ENCODE data around the gene CREBBP.

Gene CREBBP

GRCh38 chr16:3810818-3811217 is 69.7 kb downstream of the CREBBP start:
- peaks cover 54% of the 10 kb centered on the region for H3K4me1 Mint-ChIP-seq (ENCODE audit: low read depth)
- no peaks in the 10 kb centered on the region for H3K27me3 Mint-ChIP-seq (ENCODE audit: low read depth)
- no peaks in the 10 kb centered on the region for H3K9me3 Mint-ChIP-seq
- no peak overlapping the region for H3K4me3 Mint-ChIP-seq
- H3K27ac Mint-ChIP-seq: no peak overlapping the region
- H3K36me3 Mint-ChIP-seq (ENCODE audit: low read depth): peaks cover 41% of the 10 kb centered on the region

GRCh38 chr16:3810198-3810664 is 70.3 kb downstream of the CREBBP start:
- no peaks in the 10 kb centered on the region for H3K9me3 Mint-ChIP-seq
- peaks cover 47% of the 10 kb centered on the region for H3K36me3 Mint-ChIP-seq (ENCODE audit: low read depth)
- H3K4me3 Mint-ChIP-seq: no peak overlapping the region
- peak overlapping the region; percentile 8 for H3K27ac Mint-ChIP-seq
- peaks cover 60% of the 10 kb centered on the region for H3K4me1 Mint-ChIP-seq (ENCODE audit: low read depth)
- H3K27me3 Mint-ChIP-seq (ENCODE audit: low read depth): no peaks in the 10 kb centered on the region

- H3K27me3 Mint-ChIP-seq (ENCODE audit: low read depth): no peaks in the 10 kb centered on the region
- peak overlapping the region; percentile 6 for H3K4me3 Mint-ChIP-seq
- peak overlapping the region; percentile 81 for H3K27ac Mint-ChIP-seq
- no peaks in the 10 kb centered on the region for H3K9me3 Mint-ChIP-seq
- peaks cover 53% of the 10 kb centered on the region for H3K36me3 Mint-ChIP-seq (ENCODE audit: low read depth)
- H3K4me1 Mint-ChIP-seq (ENCODE audit: low read depth): peaks cover 71% of the 10 kb centered on the region
These were observed 72.0 kb downstream of the CREBBP start for GRCh38 chr16:3808308-3809063.

DNA sequence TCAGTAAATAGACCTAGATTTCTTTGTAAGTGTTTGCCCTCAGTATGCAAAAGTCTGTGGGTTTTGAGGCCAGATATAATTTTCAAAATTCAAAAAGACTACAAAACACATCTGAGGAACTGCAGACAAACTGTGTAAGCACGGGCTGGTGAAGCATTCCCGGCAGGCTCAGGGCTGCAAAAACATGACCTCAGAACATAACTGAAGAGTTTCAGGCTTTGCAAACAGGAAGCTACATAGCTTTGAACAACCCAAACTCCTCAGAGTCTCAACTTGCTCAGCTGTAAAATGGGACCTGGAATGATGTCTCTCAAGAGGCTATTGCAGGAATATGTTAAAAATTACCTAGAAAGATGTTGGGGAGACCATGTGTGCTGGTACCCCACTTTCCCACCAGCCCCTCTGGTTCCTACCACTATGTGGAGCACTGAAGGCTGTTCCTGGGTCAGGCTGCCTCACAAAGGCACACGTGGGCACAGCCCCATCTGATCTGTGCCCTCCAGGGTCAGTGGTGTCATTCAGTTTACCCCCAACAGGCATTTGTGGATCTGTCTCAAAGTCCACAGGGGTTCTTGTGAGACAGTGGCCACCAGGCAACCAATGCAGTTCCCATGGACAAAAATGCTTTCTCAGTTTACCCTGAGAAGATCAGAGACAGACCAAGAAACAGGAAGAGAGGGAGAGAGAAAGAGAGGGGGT is 72.9 kb downstream of the CREBBP start:
- no peaks in the 10 kb centered on the region for H3K9me3 Mint-ChIP-seq
- H3K36me3 Mint-ChIP-seq (ENCODE audit: low read depth): peaks cover 56% of the 10 kb centered on the region
- H3K27me3 Mint-ChIP-seq (ENCODE audit: low read depth): no peaks in the 10 kb centered on the region
- peak overlapping the region; percentile 81 for H3K27ac Mint-ChIP-seq
- H3K4me3 Mint-ChIP-seq: peak overlapping the region; percentile 59
- peaks cover 73% of the 10 kb centered on the region for H3K4me1 Mint-ChIP-seq (ENCODE audit: low read depth)

- H3K27ac Mint-ChIP-seq: no peak overlapping the region
- H3K4me3 Mint-ChIP-seq: no peak overlapping the region
- no peaks in the 10 kb centered on the region for H3K9me3 Mint-ChIP-seq
- peaks cover 43% of the 10 kb centered on the region for H3K36me3 Mint-ChIP-seq (ENCODE audit: low read depth)
- peaks cover 56% of the 10 kb centered on the region for H3K4me1 Mint-ChIP-seq (ENCODE audit: low read depth)
- no peaks in the 10 kb centered on the region for H3K27me3 Mint-ChIP-seq (ENCODE audit: low read depth)
These were observed 76.0 kb downstream of the CREBBP start for GRCh38 chr16:3804426-3805016.

DNA sequence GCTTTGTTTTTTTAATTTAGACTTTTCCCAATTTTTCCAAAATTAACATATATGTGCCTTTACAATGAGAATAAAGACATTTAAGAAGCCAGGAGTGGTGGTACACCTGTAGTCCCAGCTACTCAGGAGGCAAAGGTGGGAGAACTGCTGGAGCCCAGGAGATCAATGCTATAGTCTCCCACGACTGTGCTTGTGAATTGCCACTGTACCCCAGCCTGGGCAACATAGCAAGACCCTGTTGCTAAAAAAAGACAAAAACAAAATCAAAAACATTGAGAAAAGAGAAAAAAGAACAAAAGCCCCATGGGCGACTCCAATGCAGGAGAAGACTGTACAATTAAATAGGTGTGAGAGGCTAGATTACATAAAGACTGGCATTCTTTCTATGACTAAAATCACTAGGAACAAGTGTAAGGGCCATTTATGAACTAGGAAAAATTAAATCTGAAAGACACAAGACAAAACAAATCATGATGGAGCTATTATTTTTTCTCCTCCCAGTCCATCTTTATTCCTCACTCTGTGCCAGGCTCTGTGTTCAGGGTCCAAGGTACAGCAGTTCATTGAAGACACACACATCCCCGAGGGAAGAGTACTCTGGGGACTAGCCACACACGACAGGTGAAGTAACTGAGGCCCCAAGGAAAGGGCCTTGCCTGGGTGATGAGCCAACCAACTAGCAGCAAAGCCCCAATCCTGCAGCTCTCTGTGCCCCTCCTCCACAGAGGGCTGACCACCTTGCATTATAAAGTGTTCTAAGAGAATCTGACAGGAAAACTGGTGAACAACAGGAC is 79.8 kb downstream of the CREBBP start:
- no peak overlapping the region for H3K27ac Mint-ChIP-seq

GRCh38 chr16:3800019-3800418 is 80.5 kb downstream of the CREBBP start:
- Mint-ChIP-seq H3K27me3 (ENCODE audit: low read depth) (peaks cover 4% of the 10 kb centered on the region), H3K9me3 (no peaks in the 10 kb centered on the region), H3K36me3 (ENCODE audit: low read depth) (peaks cover 13% of the 10 kb centered on the region), H3K4me1 (ENCODE audit: low read depth) (peaks cover 37% of the 10 kb centered on the region), H3K27ac (no peak overlapping the region), H3K4me3 (no peak overlapping the region)

More for the DNA sequence above, 79.8 kb downstream of the CREBBP start:
- Mint-ChIP-seq H3K27me3 (ENCODE audit: low read depth) (no peaks in the 10 kb centered on the region), H3K4me3 (no peak overlapping the region), H3K9me3 (no peaks in the 10 kb centered on the region), H3K36me3 (ENCODE audit: low read depth) (peaks cover 19% of the 10 kb centered on the region), H3K4me1 (ENCODE audit: low read depth) (peaks cover 40% of the 10 kb centered on the region)

- Mint-ChIP-seq H3K36me3 (ENCODE audit: low read depth) (peaks cover 11% of the 10 kb centered on the region), H3K9me3 (no peaks in the 10 kb centered on the region), H3K4me1 (ENCODE audit: low read depth) (peaks cover 37% of the 10 kb centered on the region), H3K27ac (no peak overlapping the region), H3K27me3 (ENCODE audit: low read depth) (peaks cover 4% of the 10 kb centered on the region), H3K4me3 (no peak overlapping the region)
These were observed 81.2 kb downstream of the CREBBP start for GRCh38 chr16:3799354-3799753.

GRCh38 chr16:3798838-3799237 is 81.7 kb downstream of the CREBBP start:
- Mint-ChIP-seq H3K36me3 (ENCODE audit: low read depth) (peaks cover 6% of the 10 kb centered on the region), H3K4me3 (no peak overlapping the region), H3K4me1 (ENCODE audit: low read depth) (peaks cover 32% of the 10 kb centered on the region), H3K9me3 (no peaks in the 10 kb centered on the region), H3K27me3 (ENCODE audit: low read depth) (peaks cover 4% of the 10 kb centered on the region), H3K27ac (no peak overlapping the region)

DNA sequence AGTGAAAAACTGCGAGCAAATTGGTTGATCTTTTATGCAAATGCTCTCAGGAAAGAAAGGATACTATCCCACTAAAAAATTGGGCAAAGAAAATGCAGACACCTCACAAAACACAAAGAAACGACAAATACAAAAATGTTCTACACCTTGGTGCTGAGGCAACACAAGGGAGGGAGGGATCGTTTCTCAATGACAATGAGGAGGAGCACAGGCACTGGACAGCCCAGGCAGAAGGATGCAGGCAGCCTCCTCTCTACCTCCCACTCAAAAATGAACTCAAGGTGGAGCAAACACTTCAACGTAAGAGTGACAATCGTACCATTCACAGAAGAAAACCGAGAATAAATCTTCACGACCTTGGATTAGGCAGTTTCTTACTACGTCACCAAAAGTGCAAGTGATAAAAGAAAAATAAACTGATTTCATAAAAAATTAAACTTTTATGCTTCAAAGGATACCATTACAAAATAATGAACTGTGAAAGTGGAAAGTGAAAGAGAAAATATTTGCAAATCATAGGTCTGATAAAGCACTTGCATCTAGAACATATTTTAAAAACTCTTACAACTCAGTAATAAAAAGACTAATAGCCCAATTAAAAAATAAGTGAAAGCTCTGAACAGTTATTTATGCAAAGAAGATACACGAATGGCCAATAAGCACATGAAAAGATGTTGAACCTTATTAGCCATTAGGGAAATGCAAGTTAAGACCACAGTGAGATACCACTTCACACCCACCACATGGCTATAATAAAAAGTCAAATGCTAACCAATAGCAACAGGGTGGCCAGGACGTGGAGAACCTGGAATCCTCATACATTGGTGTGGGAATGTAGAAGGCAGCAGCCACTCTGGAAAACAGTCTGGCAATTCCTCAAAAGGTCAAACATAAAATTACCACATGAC is 82.4 kb downstream of the CREBBP start:
- H3K4me3 Mint-ChIP-seq: peak overlapping the region; percentile 7

DNA sequence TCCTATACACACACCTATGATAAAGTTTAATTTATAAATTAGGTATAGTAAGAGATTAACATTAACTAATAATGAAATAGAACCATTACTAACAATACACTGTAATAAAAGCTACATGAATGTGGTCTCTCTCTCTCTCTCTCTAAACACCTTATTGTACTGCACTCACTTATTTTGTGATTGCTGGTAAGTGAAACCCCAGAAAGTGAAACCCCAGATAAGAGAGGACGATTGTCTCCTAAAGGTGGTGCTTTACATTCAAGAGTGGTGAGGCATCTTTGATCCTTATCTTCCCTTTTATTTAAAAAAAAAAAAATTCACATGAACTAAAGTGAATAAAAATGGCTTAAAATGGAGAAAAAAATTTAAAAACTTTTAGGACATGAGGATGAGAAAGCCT is 83.0 kb downstream of the CREBBP start:
- no peak overlapping the region for H3K27ac Mint-ChIP-seq
- peaks cover 5% of the 10 kb centered on the region for H3K27me3 Mint-ChIP-seq (ENCODE audit: low read depth)
- peaks cover 12% of the 10 kb centered on the region for H3K36me3 Mint-ChIP-seq (ENCODE audit: low read depth)
- peaks cover 38% of the 10 kb centered on the region for H3K4me1 Mint-ChIP-seq (ENCODE audit: low read depth)
- H3K4me3 Mint-ChIP-seq: peak overlapping the region; percentile 7
- no peaks in the 10 kb centered on the region for H3K9me3 Mint-ChIP-seq

More for the DNA sequence above, 82.4 kb downstream of the CREBBP start:
- H3K27me3 Mint-ChIP-seq (ENCODE audit: low read depth): peaks cover 4% of the 10 kb centered on the region
- H3K9me3 Mint-ChIP-seq: no peaks in the 10 kb centered on the region
- peaks cover 9% of the 10 kb centered on the region for H3K36me3 Mint-ChIP-seq (ENCODE audit: low read depth)
- H3K27ac Mint-ChIP-seq: no peak overlapping the region
- peaks cover 35% of the 10 kb centered on the region for H3K4me1 Mint-ChIP-seq (ENCODE audit: low read depth)

GRCh38 chr16:3793161-3793576 is 87.3 kb downstream of the CREBBP start:
- H3K4me3 Mint-ChIP-seq: no peak overlapping the region
- peaks cover 54% of the 10 kb centered on the region for H3K4me1 Mint-ChIP-seq (ENCODE audit: low read depth)
- no peak overlapping the region for H3K27ac Mint-ChIP-seq
- H3K27me3 Mint-ChIP-seq (ENCODE audit: low read depth): peaks cover 15% of the 10 kb centered on the region
- H3K36me3 Mint-ChIP-seq (ENCODE audit: low read depth): peaks cover 43% of the 10 kb centered on the region
- H3K9me3 Mint-ChIP-seq: no peaks in the 10 kb centered on the region

- H3K36me3 Mint-ChIP-seq (ENCODE audit: low read depth): peaks cover 45% of the 10 kb centered on the region
- peaks cover 15% of the 10 kb centered on the region for H3K27me3 Mint-ChIP-seq (ENCODE audit: low read depth)
- no peak overlapping the region for H3K4me3 Mint-ChIP-seq
- H3K27ac Mint-ChIP-seq: no peak overlapping the region
- peaks cover 47% of the 10 kb centered on the region for H3K4me1 Mint-ChIP-seq (ENCODE audit: low read depth)
- no peaks in the 10 kb centered on the region for H3K9me3 Mint-ChIP-seq
These were observed 88.0 kb downstream of the CREBBP start for GRCh38 chr16:3792472-3793012.
